Left ventricle myocardium inferior (tissue), 1 donor: ENCODE results near the gene NBEA. TPM values are rescaled to one million over a fixed set of nuclear protein-coding genes. Genes with fewer than 3 reads are reported as not detected.

ENCODE experiments used
- DNase-seq: peaks from one replicate; pipeline ENCODE4 v3.0.0-alpha.2; 2020
- H3K27ac ChIP-seq: fragments of 200-600 bp; replicated peaks from 2 replicates; pipeline ENCODE4 v1.8.0; 2021
- H3K27me3 ChIP-seq: fragments of 200-600 bp; 2 replicates; pipeline ENCODE4 v1.8.0; 2021; ENCODE audit warnings: low read depth
- H3K36me3 ChIP-seq: fragments of 200-600 bp; 2 replicates; pipeline ENCODE4 v1.8.0; 2021
- H3K4me1 ChIP-seq: fragments of 200-600 bp; 2 replicates; pipeline ENCODE4 v1.8.0; 2021
- H3K4me3 ChIP-seq: fragments of 200-600 bp; 2 replicates; pipeline ENCODE4 v1.8.0; 2021; ENCODE audit warnings: mild to moderate bottlenecking, moderate library complexity
- H3K9me3 ChIP-seq: fragments of 200-600 bp; replicated peaks from 2 replicates; pipeline ENCODE4 v1.8.0; 2021
- CTCF ChIP-seq: fragments of 200-600 bp; IDR thresholded peaks from 2 replicates; pipeline ENCODE4 v1.8.0; 2021; ENCODE audit warnings: antibody characterized with exemption, mild to moderate bottlenecking, borderline replicate concordance
- intact Hi-C: fragments of 100-400 bp; cut with micrococcal nuclease; formaldehyde crosslinking; loops from one replicate; pipeline ENCODE4 v1.11.0; 2022
- total RNA-seq: library from RNA; stranded (reverse); fragmentation: NEBNext Ultra II Directional; extraction: Animal tissue kit (Norgen Biotek cat#: 25700); gene quantifications from one replicate; pipeline ENCODE4 v1.2.1, GENCODE V29; 2021
- donor health status: DM: no; HTN: yes; CAD: no; lungs with severe emphysema.

NBEA gene
- total RNA-seq, 1 donor from 2014 or later: 21.0 TPM

DNA sequence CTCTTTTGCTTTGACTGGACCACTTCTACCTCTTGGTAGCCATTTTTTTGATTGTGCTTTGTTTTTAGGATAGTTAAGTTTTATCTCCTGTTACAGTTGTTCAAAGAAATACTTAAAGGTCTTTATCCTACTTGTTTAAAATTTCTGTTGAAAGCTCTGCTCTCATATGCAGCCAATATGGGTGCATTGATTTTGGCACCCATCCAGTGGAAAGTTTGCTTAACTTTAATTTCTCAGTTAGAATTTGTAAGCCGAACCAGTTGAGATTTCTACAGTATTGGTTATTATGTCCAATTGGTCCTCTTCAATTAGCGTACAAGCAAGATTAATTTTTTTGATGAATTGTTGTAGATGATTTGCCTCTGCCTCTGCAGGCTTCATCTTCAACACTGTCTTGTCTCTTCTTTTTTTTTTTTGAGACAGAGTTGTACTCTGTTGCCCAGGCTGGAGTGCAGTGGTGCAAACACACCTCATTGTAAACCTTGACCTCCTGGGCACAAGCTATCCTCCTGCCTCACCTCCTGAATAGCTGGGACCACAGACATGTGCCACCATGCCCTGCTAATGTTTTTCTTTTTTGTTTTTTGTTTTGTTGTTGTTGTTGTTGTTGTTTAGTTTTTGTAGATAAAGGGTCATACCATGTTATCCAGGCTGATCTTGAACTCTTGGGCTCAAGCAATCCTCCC is 469.1 kb downstream of the NBEA start:
- Histone ChIP-seq H3K9me3 (peaks cover 8% of the 10 kb centered on the region), H3K36me3 (no peaks in the 10 kb centered on the region), H3K4me3 (no peak overlapping the region), H3K27me3 (no peaks in the 10 kb centered on the region), H3K27ac (no peak overlapping the region), H3K4me1 (no peaks in the 10 kb centered on the region)
- intact Hi-C loops: no loop called here
- TF ChIP-seq CTCF: no peak
- DNase-seq: no peak

DNA sequence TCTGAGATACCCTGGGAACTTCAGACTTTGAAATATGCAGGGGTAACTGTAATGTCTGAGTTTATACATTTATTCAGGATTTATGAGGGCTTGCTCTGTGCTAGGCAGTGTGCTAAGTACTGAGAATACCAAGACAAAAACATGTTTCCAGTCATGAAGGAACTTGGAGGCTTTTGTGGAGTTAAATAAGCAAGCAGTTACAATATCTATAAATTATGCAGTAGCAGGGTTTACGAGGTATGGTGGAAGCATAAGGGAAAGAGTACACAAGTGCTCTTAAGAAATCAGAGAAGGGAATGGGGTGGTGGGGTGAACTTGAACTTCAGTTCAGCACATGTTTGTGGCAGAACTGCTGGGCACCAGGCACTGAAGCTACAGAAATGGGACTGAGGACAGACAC is 506.4 kb downstream of the NBEA start:
- DNase-seq: no peak

DNA sequence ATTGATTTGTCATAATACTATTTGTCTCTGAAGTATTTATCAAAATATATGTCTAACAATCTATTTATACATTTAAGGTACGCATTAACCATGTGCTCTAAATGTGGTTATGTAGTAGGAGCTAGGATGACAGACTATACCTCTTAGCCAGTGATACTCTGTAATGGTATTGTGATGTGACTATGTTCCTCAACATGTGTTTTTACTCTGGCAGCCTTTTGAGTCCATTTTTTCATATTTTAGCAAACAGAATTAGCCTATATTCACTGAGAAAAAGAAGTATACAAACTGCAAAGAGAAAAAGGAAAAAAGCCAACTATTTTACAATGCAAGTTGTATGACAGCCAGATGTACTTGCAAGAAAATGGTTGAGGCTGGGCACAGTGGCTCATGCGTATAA is 507.8 kb downstream of the NBEA start:
- H3K4me1 ChIP-seq: no peaks in the 10 kb centered on the region
- H3K9me3 ChIP-seq: no peaks in the 10 kb centered on the region
- no peaks in the 10 kb centered on the region for H3K27me3 ChIP-seq
- DNase-seq: no peak
- no peak overlapping the region for H3K4me3 ChIP-seq
- peaks cover 8% of the 10 kb centered on the region for H3K36me3 ChIP-seq
- intact Hi-C loops: no loop called here
- no peak for TF ChIP-seq CTCF
- no peak overlapping the region for H3K27ac ChIP-seq

More for the DNA sequence above, 506.4 kb downstream of the NBEA start:
- intact Hi-C loops: no loop called here
- peaks cover 8% of the 10 kb centered on the region for H3K36me3 ChIP-seq
- H3K27ac ChIP-seq: no peak overlapping the region
- H3K9me3 ChIP-seq: no peaks in the 10 kb centered on the region
- H3K4me1 ChIP-seq: no peaks in the 10 kb centered on the region
- H3K27me3 ChIP-seq: no peaks in the 10 kb centered on the region
- no peak for TF ChIP-seq CTCF
- H3K4me3 ChIP-seq: no peak overlapping the region

DNA sequence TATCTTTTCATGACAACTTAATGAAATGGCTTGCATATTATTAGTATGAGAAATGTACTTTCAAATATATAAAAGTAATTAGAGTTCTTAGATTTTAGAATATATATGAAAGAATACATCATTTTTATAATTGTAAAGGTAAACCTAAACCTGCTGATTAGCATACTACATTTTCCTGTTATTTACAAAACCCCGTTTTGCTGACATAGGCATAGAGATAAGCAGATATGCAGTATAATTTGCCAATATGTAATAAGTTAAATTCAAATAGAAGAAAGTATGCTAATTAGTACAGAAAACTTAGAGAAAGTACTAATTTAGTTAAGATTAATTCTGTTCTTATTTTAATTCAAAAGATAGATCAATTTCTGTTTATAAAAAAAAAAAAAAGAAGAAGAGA is 513.0 kb downstream of the NBEA start:
- no peaks in the 10 kb centered on the region for H3K9me3 ChIP-seq
- DNase-seq: no peak
- no peak overlapping the region for H3K4me3 ChIP-seq
- peaks cover 8% of the 10 kb centered on the region for H3K36me3 ChIP-seq
- no peak overlapping the region for H3K27ac ChIP-seq
- no peak for TF ChIP-seq CTCF
- H3K4me1 ChIP-seq: no peaks in the 10 kb centered on the region
- intact Hi-C loops: no loop called here
- no peaks in the 10 kb centered on the region for H3K27me3 ChIP-seq

DNA sequence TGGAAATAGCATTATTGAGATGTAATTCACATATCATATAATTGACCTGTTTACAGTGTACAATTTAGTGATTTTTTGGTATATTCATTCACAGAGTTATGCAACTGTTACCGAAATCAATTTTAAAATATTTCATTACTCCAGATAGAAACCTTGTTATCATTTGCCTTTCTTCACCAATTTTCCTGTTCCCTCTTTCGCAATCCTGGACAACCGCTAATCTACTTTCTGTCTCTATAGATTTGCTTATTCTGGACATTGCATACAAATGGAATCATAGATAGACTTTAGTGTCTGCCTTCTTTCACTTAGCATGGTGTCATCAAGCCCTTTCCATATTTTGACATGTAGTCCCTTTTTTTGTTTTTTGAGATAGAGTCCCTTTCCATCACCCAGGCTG is 515.2 kb downstream of the NBEA start:
- TF ChIP-seq CTCF: no peak
- H3K27me3 ChIP-seq: no peaks in the 10 kb centered on the region
- H3K4me3 ChIP-seq: no peak overlapping the region
- no peak overlapping the region for H3K27ac ChIP-seq
- intact Hi-C loops: no loop called here
- no peaks in the 10 kb centered on the region for H3K4me1 ChIP-seq
- H3K36me3 ChIP-seq: peaks cover 6% of the 10 kb centered on the region
- H3K9me3 ChIP-seq: no peaks in the 10 kb centered on the region
- DNase-seq: no peak
